Esophagus squamous epithelium (tissue), 4 donors: ENCODE measurements around the gene LORICRIN.

ENCODE experiments used
- CTCF ChIP-seq, 6 experiments: fragments of 450-650 bp in 4 of 6; fragments of 200-600 bp in 2 of 6; sonication (generic) in 2 of 6; IDR thresholded peaks; one replicate each; pipeline ENCODE4 v1.5.1; 2016 to 2019; ENCODE audit warnings: antibody characterized with exemption in 6 of 6, mild to moderate bottlenecking in 4 of 6, moderate library complexity in 4 of 6
- POLR2A ChIP-seq, 4 donors: fragments of 450-650 bp; IDR thresholded peaks; one replicate each; pipeline ENCODE4 v1.6.1; 2017; ENCODE audit warnings: antibody characterized with exemption in 4 of 4, mild to moderate bottlenecking in 4 of 4, moderate library complexity in 3 of 4

DNA sequence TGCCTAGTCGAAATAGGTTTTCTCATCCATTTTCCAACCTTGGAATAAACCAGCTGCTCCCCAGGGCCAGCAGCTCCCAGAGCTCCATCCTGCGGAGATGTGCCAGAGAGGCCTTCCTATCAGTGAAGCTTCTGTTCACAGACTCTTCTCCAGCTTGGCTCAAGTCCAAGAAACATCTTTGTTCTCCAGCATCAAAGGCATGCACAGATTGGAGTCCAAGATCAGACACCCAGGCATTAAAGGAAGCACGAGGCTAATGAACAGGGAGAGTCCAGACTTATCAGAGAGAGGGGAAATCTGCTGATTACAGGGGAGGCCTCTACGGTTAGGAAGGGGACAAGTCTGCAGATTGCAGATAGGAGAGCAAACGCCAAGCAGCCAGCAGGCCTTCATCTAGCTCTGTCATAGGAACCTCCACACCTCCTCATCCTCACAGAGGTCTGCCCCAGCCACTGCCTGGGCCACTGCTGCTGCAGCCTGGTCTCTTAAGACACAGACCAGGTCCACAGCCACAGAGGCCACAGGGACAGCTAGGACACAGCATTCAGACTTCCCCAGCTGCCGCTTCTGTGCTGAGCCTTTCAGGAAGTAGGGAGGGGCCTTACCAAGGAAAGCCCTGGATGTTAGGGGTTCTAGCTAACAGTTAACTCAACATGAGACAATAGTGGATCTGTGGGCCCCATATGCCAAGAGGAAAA, 38.7 kb upstream of the LORICRIN start:
- no peak for TF ChIP-seq CTCF (IDR thresholded peaks at IDR 0.05)
- no peak for TF ChIP-seq POLR2A (IDR thresholded peaks at IDR 0.05)
